Measurements from ENCODE around the gene RNF141.

The RNF141 gene

GRCh38 chr11:10481560-10482349, 59.2 kb downstream of the RNF141 start:
- DNase-seq (ENCODE audit: low spot score) = no peak

- DNase-seq (ENCODE audit: low spot score) = no peak
These were observed 60.2 kb downstream of the RNF141 start for GRCh38 chr11:10480760-10481159.

GRCh38 chr11:10480026-10480425, 61.0 kb downstream of the RNF141 start:
- DNase-seq (ENCODE audit: low spot score) = no peak

GRCh38 chr11:10478574-10479550, 62.1 kb downstream of the RNF141 start:
- peak; percentile 35 for DNase-seq (ENCODE audit: low spot score)

- DNase-seq (ENCODE audit: low spot score) = no peak
These were observed 62.9 kb downstream of the RNF141 start for GRCh38 chr11:10478066-10478465.

GRCh38 chr11:10477690-10478046, 63.3 kb downstream of the RNF141 start:
- DNase-seq (ENCODE audit: low spot score) = no peak

GRCh38 chr11:10476927-10477689, 63.9 kb downstream of the RNF141 start:
- no peak for DNase-seq (ENCODE audit: low spot score)

- DNase-seq (ENCODE audit: low spot score) = no peak
These were observed 64.6 kb downstream of the RNF141 start for GRCh38 chr11:10476342-10476741.

GRCh38 chr11:10474551-10474950, 66.4 kb downstream of the RNF141 start:
- DNase-seq (ENCODE audit: low spot score) = no peak

- no peak for DNase-seq (ENCODE audit: low spot score)
These were observed 67.6 kb downstream of the RNF141 start for GRCh38 chr11:10473371-10473770.

GRCh38 chr11:10462746-10463300, 78.2 kb downstream of the RNF141 start:
- no peak for DNase-seq (ENCODE audit: low spot score)

Measured in Ammon's horn (tissue), 1 donor.